Heart right ventricle (tissue), 16 donors: ENCODE results near the gene NUP214. TPM values are rescaled to one million over a fixed set of nuclear protein-coding genes. Genes with fewer than 3 reads are reported as not detected.
A peak's percentile ranks its signal among the peaks of the same experiment; 100 is the strongest.

Experiments
- ATAC-seq, 8 donors: fragments of 200-7000 bp; cut with Tn5 transposase; one replicate each; pipeline ENCODE4 v1.9.1; 2020; ENCODE audit warnings: mild to moderate bottlenecking in 8 of 8, moderate library complexity in 8 of 8, moderate number of reproducible peaks in 1 of 8
- DNase-seq, 2 donors: peaks; one replicate each; pipeline ENCODE4 v3.0.0-alpha.2; 2020
- H3K27ac ChIP-seq, 10 donors: fragments of 200-600 bp; sonication (generic) in 2 of 10; one replicate each; pipeline versions ENCODE4 v1.5.0 to v1.8.0; 2020 to 2022; ENCODE audit warnings: mild to moderate bottlenecking in 3 of 10
- H3K27me3 ChIP-seq, 7 donors: fragments of 200-600 bp; one replicate each; pipeline ENCODE4 v1.8.0; 2021 to 2022; ENCODE audit warnings: mild to moderate bottlenecking in 2 of 7
- H3K36me3 ChIP-seq, 9 donors: fragments of 200-600 bp; sonication (generic) in 1 of 9; one replicate each; pipeline versions ENCODE4 v1.5.0 to v1.8.0; 2020 to 2022; ENCODE audit warnings: mild to moderate bottlenecking in 2 of 9
- H3K4me1 ChIP-seq, 9 donors: fragments of 200-600 bp; sonication (generic) in 1 of 9; one replicate each; pipeline versions ENCODE4 v1.5.0 to v1.8.0; 2020 to 2022; ENCODE audit warnings: mild to moderate bottlenecking in 4 of 9
- H3K4me3 ChIP-seq, 10 donors: fragments of 200-600 bp; sonication (generic) in 2 of 10; one replicate each; pipeline versions ENCODE4 v1.5.0 to v1.8.0; 2020 to 2022; ENCODE audit warnings: mild to moderate bottlenecking in 7 of 10, moderate library complexity in 2 of 10
- H3K9me3 ChIP-seq, 11 donors: fragments of 200-600 bp in 10 of 11; sonication (generic) in 2 of 11; one replicate each; pipeline versions ENCODE4 v1.5.0 to v1.8.0; 2013 to 2022; ENCODE audit warnings: mild to moderate bottlenecking in 2 of 11, control low read depth in 1 of 11, moderate library complexity in 1 of 11
- WGBS, 2 donors: extraction: QIAGEN DNeasy Blood & Tissue Kit; methylation state at CpG; one replicate each; pipeline ENCODE4 v1.1.7; 2013; ENCODE audit warnings: inconsistent platforms in 1 of 2; 5-methylcytosine and 5-hydroxymethylcytosine counted together
- intact Hi-C, 10 donors: fragments of 100-400 bp; cut with DNase I; formaldehyde crosslinking; loops; one replicate each; pipeline versions ENCODE4 v1.11.1 to v1.14.2; 2022
- polyA plus RNA-seq, 2 donors: library from polyadenylated mRNA; stranded (reverse); fragments of 200-250 nt; gene quantifications; one replicate each; pipeline ENCODE4 v1.2.3, GENCODE V29; 2013
- total RNA-seq, 10 donors: library from RNA; stranded (reverse); fragmentation: NEBNext Ultra II Directional in 3 of 10; extraction: Animal tissue kit (Norgen Biotek cat#: 25700) in 3 of 10; gene quantifications; one replicate each; pipeline versions ENCODE4 v1.2.1 to v1.2.4, GENCODE V29; 2021 to 2023
- TF ChIP-seq, protein P1 (sequence below), 9 donors: fragments of 200-600 bp; sonication (generic) in 2 of 9; IDR thresholded peaks; one replicate each; pipeline versions ENCODE4 v1.5.0 to v1.8.0; 2021 to 2022; ENCODE audit warnings: antibody characterized with exemption in 9 of 9, mild to moderate bottlenecking in 5 of 9, moderate library complexity in 1 of 9
- donor health status: Arrhythmogenic right ventricular cardiomyopathy.
- donor health status: ischemic (EF 13 %, LVEDD 7.1; RV severe dilation, severe dysfunction).
- donor health status: healthy with polysubstance abuse.
- donor health status: DM: no; HTN: yes; CAD: no.
- donor health status: DM: no; HTN: no; CAD: no.
- donor health status: ischemic (EF 25% LVEDD 6.9; RV normal size, moderate dysfunction).
- donor health status: ischemic (EF 25% LVEDD 5.7; RV mildly dilated, moderate dysfunction).
- donor health status: healthy.
- donor health status: DM: yes; HTN: yes; CAD: no.
- donor health status: Ischemic cardiomyopathy.
- donor health status: ischemic (EF 35%, LVEDD 5.7; RV mildly dilated, moderate dysfunction).
- donor health status: nonischemic (EF 11% LVEDD 7.7; RV severe dilation, severe dysfunction).
- donor health status: DM: yes; HTN: yes; CAD: no.
- donor health status: PGD.
- donor health status: ischemic (EF 29% LVEDD 5.4; RV normal size, mild dysfunction).
- donor health status: nonischemic (EF 23%, LVEDD 6.1; RV moderate dilation, normal function).

NUP214 gene
- total and polyA plus RNA-seq, 12 donors, result 13.8 to 27.1 (median 22.9) TPM

DNA sequence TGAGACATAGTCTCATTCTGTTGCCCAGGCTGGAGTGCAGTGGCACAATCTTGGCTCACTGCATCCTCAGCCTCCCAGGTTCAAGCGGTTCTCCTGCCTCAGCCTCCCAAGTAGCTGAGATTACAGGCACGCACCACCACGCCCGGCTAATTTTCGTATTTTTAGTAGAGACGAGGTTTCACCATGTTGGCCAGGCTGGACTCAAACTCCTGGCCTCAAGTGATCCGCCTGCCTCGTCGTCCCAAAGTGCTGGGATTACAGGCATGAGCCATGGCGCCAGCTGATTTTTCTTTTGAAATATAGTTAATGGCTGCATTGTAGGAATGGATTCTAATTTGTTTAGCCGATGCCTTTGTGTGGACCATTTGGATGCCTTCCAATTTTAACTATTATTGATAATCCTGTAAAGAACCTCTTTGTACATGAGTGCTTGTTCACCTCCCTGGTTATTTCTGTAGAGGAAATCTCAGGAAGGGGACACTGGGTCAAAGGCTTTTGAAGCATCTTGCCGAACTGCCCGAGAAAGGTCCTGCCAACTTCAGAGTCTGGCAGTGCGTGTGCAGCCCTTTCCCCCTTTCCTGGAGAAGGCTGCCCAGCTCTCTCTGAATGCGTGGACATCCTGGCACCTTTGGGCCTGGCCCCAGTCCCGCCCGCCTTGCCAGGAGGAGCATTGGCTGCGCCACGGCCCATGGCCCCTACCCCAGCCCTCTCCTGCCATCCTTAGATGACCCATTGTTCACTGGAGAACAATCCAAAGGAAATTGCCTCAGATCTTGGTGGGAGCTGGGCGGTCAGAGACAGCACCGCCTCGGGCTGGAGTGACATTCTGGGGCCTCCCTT lies 8.9 kb upstream of the NUP214 start:
- no peaks in the 10 kb centered on the region for H3K27me3 ChIP-seq
- peak overlapping the region in 1 of 10 donors; percentile 5 for H3K4me3 ChIP-seq
- 72 to 80% methylated on average over 22 of the region's 22 CpGs for WGBS, 2 donors
- H3K4me1 ChIP-seq, result peaks cover 0 to 43% (median 21%) of the 10 kb centered on the region in 9 donors
- DNase-seq (peak; percentile 55 to 57), ATAC-seq (peak; percentile 74 to 92 (median 90))
- peaks cover 0 to 50% (median 3%) of the 10 kb centered on the region in 9 donors for H3K36me3 ChIP-seq
- intact Hi-C loops, result loop anchor here in 2 of 10 donors (2.0 to 10.0 kb wide), 2 partner anchors 34 to 422 kb away; partner anchors contain the start of gene EXOSC2 (in 1 of the 2)
- H3K9me3 ChIP-seq, result no peaks in the 10 kb centered on the region
- TF ChIP-seq, protein P1, sequence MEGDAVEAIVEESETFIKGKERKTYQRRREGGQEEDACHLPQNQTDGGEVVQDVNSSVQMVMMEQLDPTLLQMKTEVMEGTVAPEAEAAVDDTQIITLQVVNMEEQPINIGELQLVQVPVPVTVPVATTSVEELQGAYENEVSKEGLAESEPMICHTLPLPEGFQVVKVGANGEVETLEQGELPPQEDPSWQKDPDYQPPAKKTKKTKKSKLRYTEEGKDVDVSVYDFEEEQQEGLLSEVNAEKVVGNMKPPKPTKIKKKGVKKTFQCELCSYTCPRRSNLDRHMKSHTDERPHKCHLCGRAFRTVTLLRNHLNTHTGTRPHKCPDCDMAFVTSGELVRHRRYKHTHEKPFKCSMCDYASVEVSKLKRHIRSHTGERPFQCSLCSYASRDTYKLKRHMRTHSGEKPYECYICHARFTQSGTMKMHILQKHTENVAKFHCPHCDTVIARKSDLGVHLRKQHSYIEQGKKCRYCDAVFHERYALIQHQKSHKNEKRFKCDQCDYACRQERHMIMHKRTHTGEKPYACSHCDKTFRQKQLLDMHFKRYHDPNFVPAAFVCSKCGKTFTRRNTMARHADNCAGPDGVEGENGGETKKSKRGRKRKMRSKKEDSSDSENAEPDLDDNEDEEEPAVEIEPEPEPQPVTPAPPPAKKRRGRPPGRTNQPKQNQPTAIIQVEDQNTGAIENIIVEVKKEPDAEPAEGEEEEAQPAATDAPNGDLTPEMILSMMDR (IDR thresholded peaks at IDR 0.05), result no peak
- peak overlapping the region; percentile 70 to 91 (median 78) for H3K27ac ChIP-seq

DNA sequence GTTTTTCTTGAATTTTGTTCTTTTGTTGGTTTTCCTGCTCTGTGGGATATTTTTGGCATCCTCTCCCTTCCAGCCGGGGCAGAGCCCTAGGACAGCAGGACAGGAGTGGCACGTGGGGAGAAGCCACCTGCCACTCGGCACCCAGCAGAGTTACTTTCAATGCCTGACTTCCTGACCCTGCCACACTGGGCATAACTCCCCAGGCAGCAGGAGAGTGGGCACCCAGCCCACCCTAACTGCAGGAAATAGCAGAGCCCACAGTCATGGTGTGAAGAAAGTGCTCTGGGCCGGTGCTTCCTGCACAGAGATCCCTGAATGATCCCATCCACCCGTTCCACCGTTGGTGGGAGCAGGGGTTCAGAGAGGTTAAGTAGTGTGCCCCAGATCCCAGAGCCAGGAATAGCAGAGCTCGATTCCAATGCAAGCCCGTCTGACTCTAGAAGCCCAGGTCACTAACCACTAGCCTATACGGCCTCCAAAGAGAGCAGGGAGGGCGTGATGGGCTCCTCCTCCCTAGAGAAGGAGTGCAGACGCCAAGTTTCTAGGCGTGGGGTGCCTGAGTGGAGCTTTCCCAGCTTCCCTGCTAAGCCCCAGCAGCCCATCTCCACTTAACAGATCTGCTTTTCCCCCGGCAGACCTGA lies 8.1 kb upstream of the NUP214 start:
- intact Hi-C loops, result loop anchor here in 2 of 10 donors (2.0 to 10.0 kb wide), 2 partner anchors 34 to 422 kb away; partner anchors contain the start of gene EXOSC2 (in 1 of the 2)
- ATAC-seq (peak; percentile 30 to 74 (median 57)), DNase-seq (no peak)
- no peaks in the 10 kb centered on the region for H3K27me3 ChIP-seq
- H3K36me3 ChIP-seq, result peaks cover 0 to 51% (median 4%) of the 10 kb centered on the region in 9 donors
- H3K4me3 ChIP-seq, result peak overlapping the region in 2 of 10 donors; percentile 5 to 11
- peak overlapping the region; percentile 70 to 91 (median 78) for H3K27ac ChIP-seq
- H3K4me1 ChIP-seq, result peaks cover 0 to 36% (median 16%) of the 10 kb centered on the region in 9 donors
- H3K9me3 ChIP-seq, result no peaks in the 10 kb centered on the region
- WGBS, 2 donors, result 52 to 60% methylated on average over 13 of the region's 13 CpGs
- TF ChIP-seq, protein P1 (IDR thresholded peaks at IDR 0.05), result no peak

- Histone ChIP-seq H3K4me1 (peaks cover 0 to 31% (median 14%) of the 10 kb centered on the region in 9 donors), H3K27ac (peak overlapping the region; percentile 70 to 91 (median 78)), H3K9me3 (no peaks in the 10 kb centered on the region), H3K27me3 (no peaks in the 10 kb centered on the region), H3K4me3 (no peak overlapping the region), H3K36me3 (peaks cover 0 to 54% (median 4%) of the 10 kb centered on the region in 9 donors)
- no peak for ATAC-seq
- DNase-seq, result no peak
- TF ChIP-seq, protein P1 (IDR thresholded peaks at IDR 0.05), result no peak
- intact Hi-C loops, result loop anchor here in 2 of 10 donors (2.0 to 10.0 kb wide), 2 partner anchors 35 to 423 kb away; partner anchors contain the start of gene EXOSC2 (in 1 of the 2)
- 48 to 58% methylated on average over 4 of the region's 4 CpGs for WGBS, 2 donors
These were observed 7.6 kb upstream of the NUP214 start for GRCh38 chr9:131117762-131118145.

DNA sequence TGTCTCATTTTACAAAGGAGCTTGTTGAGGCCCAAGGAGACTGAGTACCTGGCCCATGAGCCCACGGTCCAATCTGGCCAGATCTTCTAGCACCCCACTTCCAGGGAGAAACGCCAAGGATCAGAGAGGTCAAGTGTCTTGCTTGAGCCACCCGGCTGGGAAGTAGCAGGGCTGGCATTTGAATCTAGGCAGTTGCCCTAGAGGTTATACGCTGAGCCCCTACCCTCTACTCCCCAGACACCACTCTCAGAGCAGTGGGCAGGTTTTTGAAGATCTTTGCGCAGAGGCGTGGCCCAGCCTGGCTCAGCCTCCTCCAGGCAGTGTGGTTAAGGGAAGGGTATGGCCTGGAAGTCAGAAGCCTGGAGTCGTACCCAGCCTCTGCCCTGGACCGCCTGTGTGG lies 5.8 kb upstream of the NUP214 start:
- Histone ChIP-seq H3K27me3 (no peaks in the 10 kb centered on the region), H3K9me3 (no peaks in the 10 kb centered on the region), H3K36me3 (peaks cover 0 to 51% (median 4%) of the 10 kb centered on the region in 9 donors), H3K4me1 (peaks cover 0 to 34% (median 15%) of the 10 kb centered on the region in 9 donors), H3K4me3 (no peak overlapping the region), H3K27ac (peak overlapping the region in 1 of 10 donors; percentile 37)
- TF ChIP-seq, protein P1 (IDR thresholded peaks at IDR 0.05), result no peak
- intact Hi-C loops, result loop anchor here in 1 of 10 donors (10.0 kb wide), 1 partner anchor 425 kb away; the partner anchor contains the start of gene EXOSC2
- DNase-seq (no peak), ATAC-seq (no peak)
- 81 to 87% methylated on average over 8 of the region's 8 CpGs for WGBS, 2 donors
